ENCODE data around the gene CRACDL.
"Not testable (repeated sequence)": the region's sequence is repeated elsewhere in the genome, so short reads cannot be mapped to it uniquely, and the experiment has no call there.

The CRACDL gene

GRCh38 chr2:98903767-98904485 is 32.1 kb downstream of the CRACDL start:
- DNase-seq (ENCODE audit: low read depth), result no peak

DNA sequence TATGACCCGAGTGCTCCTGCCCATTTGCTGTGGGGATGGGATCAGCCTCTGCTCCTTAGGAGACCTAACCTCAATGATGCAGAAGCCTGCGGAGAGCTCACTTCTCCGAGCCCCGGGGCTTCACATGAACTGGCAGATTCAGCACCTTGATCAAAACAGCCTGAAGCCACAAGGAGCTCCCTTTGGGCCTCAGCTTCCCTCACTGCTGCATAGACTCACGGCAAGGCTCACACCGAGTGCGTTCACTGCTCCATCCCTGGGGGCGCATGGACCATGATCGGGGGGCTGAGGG is 33.0 kb downstream of the CRACDL start:
- no peak for DNase-seq (ENCODE audit: low read depth)

DNA sequence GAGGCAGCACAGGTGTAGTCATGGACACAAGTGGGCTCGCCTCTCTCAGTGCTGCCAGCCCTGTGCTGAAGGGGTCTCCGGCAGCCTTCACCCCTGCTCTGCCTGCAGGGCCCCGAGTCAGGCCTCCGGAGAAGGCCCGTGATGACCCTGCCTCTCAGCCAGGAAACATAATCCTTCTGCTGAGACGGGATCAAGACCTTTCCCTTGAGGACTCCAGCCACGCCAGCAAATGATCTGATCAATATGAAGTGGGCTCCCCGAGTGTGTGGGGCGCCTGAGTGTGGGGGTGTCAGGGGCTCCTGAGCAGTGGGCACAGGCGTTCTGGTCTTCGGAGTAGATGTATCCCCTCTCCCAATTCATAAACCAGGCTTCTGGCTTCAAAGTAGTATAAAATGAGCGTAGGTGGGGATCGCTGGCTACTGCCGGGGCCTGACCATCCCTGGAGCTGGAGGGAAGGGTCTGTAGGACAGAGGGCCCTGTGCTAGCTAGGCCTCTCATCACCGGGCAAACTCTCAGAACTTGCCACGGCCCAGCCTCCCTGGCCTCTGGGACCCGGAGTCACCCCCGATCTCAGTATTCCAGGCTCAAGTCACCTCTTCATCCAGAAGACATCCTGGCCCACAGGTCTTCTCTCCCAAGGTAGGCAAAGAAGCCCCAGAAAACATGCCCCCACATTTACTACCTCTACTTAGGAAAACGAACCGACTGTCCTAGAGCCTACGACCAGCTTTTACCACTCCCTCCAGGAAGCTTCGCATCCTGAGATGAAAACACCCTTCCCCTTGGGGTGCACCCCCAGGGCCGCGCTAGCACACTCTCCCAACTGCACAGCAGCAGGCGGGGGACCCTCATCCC is 33.6 kb downstream of the CRACDL start:
- DNase-seq (ENCODE audit: low read depth), result no peak

DNA sequence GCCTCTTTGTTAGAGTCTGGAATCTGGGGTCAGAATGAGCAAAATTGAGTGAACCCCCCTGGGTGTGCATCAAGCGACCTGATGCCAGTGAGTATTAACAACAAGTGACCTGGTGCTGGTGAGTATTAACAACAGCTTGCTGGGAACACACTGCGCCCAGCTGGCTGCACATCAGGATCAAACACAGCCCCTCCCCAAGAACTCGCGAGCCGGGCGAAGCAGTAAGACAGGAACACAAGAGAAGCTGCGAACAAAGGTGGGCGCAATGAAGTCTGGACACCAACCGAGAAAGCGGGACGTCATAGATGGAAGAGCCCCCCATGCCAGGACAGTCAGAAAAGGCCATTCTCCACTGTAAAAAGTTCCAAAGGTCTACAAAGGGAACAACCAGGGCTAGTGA is 34.3 kb downstream of the CRACDL start:
- DNase-seq (ENCODE audit: low read depth), result no peak

DNA sequence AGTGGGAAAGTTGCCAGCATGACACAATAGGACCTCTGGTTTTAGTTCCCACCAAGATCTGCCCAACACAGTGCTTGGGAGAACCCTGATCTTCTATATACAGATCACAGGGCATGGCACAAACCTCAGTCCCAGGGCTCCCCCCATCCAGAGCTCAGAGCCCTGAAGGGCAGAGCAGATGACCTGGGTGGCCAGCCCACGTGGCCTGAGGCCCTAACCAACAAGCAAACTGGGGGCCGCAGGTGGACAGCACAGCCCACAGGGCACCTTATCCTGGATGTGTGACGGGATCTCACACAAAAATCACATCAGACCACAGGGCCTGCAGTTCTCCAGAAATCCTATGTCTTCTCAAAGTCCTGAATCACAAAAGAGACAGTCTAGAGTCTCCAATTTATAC is 34.7 kb downstream of the CRACDL start:
- no peak for DNase-seq (ENCODE audit: low read depth)

DNA sequence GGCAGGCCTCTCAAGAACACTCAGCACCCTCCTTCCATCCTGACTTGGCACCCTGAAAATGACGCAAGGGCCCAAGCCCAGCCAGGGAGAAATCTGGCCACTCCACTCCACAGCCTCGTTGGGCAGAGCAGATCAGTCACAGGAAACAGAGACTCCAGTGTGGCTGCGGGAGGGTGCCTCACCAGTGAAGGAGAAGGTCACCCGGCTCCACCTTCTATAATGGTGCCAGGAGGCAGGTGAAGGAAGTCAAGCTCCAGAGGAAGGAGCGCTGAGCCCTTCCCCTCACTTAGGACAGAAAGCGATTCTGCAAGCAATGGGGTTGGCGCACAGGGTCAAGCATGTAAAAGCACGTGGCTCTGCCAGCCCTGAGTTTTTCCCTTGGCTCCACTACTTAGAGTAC is 35.3 kb downstream of the CRACDL start:
- DNase-seq (ENCODE audit: low read depth), result no peak

DNA sequence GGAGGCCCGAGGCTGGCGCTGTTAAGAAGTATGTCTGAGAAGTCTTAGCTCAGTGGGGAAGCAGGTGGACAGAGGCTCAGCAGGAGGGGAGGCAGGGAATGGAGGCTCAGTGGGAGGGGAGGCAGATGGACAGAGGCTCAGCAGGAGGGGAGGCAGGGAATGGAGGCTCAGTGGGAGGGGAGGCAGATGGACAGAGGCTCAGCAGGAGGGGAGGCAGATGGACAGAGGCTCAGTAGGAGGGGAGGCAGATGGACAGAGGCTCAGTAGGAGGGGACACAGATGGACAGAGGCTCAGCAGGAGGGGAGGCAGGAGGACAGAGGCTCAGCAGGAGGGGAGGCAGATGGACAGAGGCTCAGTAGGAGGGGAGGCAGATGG is 36.3 kb downstream of the CRACDL start:
- not testable (repeated sequence) for DNase-seq (ENCODE audit: low read depth)

GRCh38 chr2:98899041-98899702 is 36.9 kb downstream of the CRACDL start:
- DNase-seq (ENCODE audit: low read depth), result no peak

- DNase-seq (ENCODE audit: low read depth), result no peak
Measured at GRCh38 chr2:98898423-98898841, 37.6 kb downstream of the CRACDL start.

GRCh38 chr2:98897746-98898145 is 38.3 kb downstream of the CRACDL start:
- DNase-seq (ENCODE audit: low read depth), result no peak

DNA sequence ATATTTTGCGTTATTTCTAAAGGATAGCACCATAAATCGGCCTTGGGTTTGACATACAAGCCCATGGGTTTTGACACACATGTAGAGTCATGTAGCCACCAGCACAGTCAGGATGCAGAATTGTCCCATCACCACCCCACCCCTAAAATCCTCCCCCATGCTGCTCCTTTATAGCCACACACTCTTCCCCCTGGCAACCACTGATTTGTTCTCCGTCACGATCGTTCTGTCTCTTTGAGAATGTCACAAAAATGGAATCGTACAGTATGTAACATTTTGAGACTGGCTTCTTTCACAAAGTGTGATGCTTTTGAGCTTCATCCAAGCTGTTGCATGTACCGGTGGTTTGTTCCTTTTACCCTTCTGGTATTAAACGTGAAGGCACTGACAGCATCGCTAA is 39.1 kb downstream of the CRACDL start:
- DNase-seq (ENCODE audit: low read depth), result no peak

DNA sequence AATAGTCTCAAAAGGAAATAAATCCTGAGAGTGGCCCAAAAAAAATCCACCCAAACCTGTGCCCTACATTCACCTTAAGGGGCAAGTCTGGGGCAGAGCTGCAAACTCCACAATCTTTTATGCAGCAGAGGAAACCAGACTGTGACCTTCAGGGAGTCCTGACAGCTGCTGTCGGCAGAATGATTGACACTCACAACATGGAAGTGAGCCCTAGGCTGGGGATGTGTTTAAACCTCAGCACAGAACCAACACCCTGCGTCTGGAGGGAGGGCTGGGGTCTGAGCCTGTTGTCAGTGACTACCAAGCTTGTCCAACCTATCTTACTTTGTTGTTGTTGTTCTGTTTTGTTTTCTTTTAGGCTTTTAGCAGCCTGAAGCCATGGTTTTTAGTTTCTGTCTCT is 39.6 kb downstream of the CRACDL start:
- no peak for DNase-seq (ENCODE audit: low read depth)

DNA sequence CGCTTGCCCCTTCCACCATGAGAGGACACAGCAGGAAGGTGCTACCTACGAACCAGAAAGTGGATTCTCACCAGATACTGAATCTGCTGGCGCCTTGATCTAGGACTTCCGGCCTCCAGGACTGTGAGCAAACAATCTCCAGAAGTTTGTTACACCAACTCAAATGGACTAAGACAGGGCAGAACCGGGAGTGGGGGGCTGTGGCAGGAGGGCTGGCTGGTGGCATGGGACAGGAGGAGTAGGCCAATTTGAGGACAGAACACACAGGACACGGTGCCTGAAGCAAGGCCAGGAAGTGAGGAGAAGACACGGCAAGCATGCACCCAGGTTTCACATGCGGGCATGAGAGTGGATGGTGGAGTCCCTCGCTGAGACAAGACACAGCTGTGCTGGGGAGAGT is 40.1 kb downstream of the CRACDL start:
- no peak for DNase-seq (ENCODE audit: low read depth)

DNA sequence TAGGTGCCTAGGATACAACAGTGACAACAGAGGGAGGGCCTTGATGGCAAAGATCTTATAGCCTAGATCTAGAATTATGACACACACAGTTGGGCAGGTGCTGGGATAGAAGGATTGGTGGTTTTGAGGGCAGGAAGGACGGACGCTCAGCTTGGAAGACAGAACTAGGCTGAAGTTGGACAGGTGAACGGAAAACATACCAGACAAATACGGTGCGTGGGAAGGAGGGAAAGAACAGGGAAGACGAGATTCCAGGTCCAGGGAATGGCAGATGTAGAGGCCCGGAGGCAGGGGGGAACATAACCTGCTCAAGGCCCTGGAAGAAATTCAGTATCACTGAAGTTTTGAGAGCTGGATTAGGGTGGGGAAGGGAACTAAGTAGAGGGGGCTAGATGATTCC is 40.8 kb downstream of the CRACDL start:
- no peak for DNase-seq (ENCODE audit: low read depth)

- DNase-seq (ENCODE audit: low read depth), result no peak
Measured at GRCh38 chr2:98894331-98895000, 41.6 kb downstream of the CRACDL start.

DNA sequence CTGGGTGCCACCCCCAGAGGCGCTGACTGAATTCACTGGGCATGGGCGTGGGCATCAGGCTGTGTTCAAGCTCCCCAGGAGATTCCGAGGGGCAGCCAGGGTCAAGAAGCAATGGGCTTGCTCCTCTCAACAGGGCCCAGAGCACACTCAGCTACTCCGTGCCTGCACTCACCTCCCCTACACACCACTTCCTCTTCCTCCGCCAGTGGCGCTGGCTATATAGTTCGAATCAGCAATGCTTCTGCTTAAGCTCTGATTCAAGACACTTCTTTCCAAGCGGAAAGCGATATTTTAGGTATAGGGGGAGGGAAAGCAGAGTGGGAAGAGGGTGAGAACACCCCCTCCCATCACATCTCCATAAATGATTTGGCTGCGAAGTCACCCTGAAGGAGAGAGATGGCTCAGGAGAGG is 42.1 kb downstream of the CRACDL start:
- DNase-seq (ENCODE audit: low read depth), result no peak

DNA sequence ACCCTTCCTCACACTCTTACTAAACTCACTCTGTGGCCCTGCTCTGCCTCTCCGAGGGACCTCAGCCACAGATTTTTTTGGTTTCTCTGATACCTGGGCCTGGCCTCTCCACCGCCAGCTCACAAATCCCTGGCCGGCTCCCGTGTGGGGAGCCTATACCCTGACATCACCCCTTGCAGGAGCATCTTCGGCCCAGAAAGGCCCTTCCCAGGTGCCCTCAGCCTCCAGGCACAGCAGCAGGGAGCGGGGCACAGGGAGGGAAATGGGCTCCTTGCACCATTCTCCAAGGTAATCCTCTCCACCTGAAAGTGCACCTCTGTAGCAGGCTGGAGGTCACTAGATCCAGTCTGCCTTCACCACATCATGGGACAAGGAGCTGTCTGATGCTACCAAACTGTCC is 43.2 kb downstream of the CRACDL start:
- no peak for DNase-seq (ENCODE audit: low read depth)

GRCh38 chr2:98891591-98891990 is 44.4 kb downstream of the CRACDL start:
- DNase-seq (ENCODE audit: low read depth), result no peak

- DNase-seq (ENCODE audit: low read depth), result no peak
Measured at GRCh38 chr2:98886066-98886554, 49.9 kb downstream of the CRACDL start.

GRCh38 chr2:98884658-98885057 is 51.4 kb downstream of the CRACDL start:
- no peak for DNase-seq (ENCODE audit: low read depth)

- no peak for DNase-seq (ENCODE audit: low read depth)
Measured at GRCh38 chr2:98883780-98884211, 52.2 kb downstream of the CRACDL start.

DNA sequence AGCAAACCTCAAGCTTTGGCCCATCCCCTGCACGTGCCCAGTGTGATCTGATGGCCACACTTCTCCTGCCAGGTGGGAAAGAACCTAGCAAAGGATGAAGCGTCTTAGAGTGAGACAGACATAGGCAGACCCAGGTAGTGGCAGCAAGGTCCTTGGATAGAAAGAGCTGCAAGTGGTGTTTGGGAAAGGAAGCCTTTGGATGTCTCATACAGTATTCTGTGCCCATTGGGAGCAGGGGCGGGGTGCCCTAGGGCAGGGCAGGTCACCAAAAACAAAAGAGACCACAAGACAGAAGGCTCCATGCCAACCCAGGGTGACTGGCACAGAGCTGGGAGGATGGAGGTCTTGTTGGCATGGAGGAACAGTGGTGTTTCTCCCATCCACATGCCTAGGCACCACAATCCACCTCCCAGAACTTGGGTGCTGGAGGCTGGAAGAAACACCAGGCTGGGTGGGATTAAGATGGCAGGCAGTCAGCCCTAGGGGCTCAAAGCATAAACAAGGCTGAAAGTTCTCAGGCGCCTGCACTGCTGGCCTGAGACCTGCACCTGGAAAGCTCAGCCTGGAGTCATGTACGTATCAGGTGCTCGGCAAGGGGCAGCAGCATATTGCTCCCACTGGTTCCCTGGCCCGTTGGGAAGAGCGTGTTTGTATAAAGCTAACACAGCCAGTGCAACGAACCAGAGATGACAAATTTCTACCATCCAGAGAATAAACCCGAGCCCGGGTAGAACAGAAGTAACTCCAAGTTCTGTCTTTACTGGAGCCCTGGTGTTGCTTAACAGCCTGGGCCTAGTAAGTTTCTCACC is 52.9 kb downstream of the CRACDL start:
- DNase-seq (ENCODE audit: low read depth), result no peak
